Measurements from ENCODE around the gene DLG2.

The DLG2 gene

GRCh38 chr11:83569134-83569805, 2057.9 kb downstream of the DLG2 start:
- no peak for DNase-seq (ENCODE audit: low spot score)

DNA sequence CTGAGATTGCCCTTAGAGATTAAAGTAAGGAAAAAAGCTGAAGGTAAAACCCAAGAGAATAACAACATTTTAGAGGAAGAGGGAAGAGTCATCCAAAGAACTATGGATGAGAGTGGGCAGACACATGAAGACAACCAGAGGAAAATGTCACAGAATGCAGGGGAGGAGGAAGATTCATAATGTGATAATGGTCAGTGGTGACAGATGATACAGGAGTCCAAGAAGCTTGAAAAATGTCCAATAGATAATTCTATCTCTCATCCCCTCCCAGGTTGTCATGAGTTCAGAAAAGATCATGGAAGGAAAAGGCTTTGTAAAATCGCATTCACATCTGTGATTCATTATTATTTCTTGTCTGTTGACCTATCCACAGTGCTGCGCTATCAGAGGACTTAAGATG, 2058.6 kb downstream of the DLG2 start:
- no peak for DNase-seq (ENCODE audit: low spot score)

GRCh38 chr11:83566950-83567349, 2060.2 kb downstream of the DLG2 start:
- DNase-seq (ENCODE audit: low spot score) = no peak

- no peak for DNase-seq (ENCODE audit: low spot score)
Observed at GRCh38 chr11:83564870-83565269, 2062.3 kb downstream of the DLG2 start.

DNA sequence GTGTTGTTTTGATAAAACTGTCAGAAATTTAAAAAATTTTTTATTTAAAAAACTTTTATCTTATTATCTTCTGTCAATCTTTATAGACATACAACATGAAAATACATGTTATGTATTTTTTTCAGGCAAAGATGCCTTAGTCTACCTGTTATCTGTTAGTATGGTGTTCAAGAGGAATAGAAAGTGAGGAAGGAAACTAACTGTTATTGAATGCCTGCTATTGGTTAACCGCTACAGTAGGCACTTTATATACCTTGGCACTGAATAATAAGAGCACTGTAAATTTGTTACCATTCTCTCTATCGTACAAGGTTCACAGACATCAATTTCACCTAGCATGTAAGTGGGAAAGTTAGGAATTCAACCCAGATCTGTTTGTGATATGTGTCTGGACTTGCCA, 2068.9 kb downstream of the DLG2 start:
- no peak for DNase-seq (ENCODE audit: low spot score)

GRCh38 chr11:83557653-83558052, 2069.5 kb downstream of the DLG2 start:
- DNase-seq (ENCODE audit: low spot score) = no peak

DNA sequence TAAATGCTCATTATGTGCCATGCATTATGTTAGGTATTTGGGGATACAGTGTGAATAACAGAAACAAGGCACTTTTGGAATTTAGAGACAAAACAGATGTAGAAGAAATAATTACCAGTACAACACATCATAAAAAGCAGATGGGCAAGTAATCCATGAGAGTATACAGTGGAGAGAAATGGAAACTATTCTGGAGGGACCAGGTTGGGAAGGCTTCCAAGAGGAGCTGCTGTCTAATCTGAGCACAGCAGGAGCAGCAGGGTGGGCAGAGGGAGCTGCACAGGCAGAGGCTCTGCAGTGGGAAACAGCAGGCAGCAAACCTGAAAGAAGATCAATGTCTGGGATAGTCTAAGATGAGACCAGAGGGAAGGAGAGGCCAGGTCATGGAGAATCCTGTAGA, 2072.3 kb downstream of the DLG2 start:
- no peak for DNase-seq (ENCODE audit: low spot score)

GRCh38 chr11:83549984-83550667, 2077.0 kb downstream of the DLG2 start:
- DNase-seq (ENCODE audit: low spot score) = no peak

GRCh38 chr11:83546368-83546767, 2080.8 kb downstream of the DLG2 start:
- DNase-seq (ENCODE audit: low spot score) = no peak

GRCh38 chr11:83545494-83546260, 2081.5 kb downstream of the DLG2 start:
- DNase-seq (ENCODE audit: low spot score) = no peak

DNA sequence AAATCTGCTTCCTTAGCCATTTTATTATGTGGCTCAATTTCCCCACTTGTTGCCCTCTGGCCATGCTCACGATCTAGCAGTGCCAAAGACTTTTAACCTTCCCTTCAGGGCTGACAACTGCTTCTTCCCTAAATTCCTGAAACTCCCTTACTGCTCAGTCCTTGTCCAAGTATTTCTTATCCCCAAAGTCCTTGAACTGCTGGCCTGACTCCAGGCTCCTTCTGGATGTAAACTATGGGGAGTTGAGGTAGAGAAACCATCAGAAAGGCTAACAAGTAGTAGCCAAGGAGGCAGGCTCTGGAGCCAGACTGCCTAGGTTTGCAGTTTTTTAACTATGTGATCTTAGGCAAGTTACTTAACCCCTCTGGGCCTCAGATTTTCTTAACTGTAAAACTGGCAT, 2082.3 kb downstream of the DLG2 start:
- DNase-seq (ENCODE audit: low spot score) = no peak

DNA sequence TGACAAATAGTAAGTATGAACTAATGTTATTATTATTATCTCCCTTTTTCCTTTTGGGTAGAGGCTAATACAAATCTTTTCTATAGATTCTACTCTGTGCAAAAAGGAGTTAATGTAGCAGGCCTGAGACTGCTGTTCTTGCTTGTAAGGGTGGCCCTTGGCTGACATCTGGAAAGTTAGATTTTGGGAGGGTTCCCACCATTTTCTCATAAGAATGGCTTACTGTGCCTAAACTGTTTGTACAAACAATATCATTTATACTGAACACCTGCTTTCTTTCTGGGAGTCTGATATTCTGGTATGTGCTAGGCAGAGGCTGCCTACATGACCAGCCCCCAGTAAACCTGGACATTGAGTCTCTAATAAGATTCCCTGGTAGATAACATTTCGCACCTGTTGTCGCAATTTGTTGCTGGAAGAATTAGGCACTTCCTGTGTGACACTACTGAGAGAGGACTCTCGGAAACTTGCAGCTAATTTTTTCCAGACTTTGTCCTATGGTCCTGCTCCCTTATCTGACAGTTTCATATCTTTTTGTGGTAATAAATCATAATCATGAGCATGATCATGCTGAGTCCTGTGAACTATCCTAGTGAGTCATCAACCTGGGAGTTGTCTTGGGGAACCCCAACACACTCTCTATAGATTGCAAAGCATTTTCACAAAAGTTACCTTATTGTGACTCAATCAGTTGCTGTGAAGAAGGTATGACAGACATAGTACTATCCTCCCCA, 2083.3 kb downstream of the DLG2 start:
- DNase-seq (ENCODE audit: low spot score) = no peak

GRCh38 chr11:83542861-83543260, 2084.3 kb downstream of the DLG2 start:
- no peak for DNase-seq (ENCODE audit: low spot score)

DNA sequence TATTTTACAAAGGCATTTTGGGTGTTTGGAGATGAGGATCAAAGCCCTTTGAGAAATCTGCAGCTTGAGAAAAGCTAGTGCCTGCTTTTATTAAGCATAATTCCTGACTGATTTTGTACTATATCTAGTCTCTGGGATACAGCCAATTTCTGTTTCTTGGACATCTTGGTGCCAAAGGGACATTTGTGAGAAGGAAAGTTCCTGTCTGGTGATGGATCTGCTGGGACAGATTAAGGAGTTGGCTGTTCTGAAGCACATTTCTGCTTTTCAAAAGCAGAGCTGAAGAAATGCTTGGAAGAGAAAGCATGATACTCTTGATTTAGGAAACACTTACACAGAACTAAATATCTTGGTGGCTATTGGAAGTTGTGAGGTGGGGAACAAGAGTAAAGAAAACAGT, 2086.4 kb downstream of the DLG2 start:
- no peak for DNase-seq (ENCODE audit: low spot score)

- DNase-seq (ENCODE audit: low spot score) = no peak
Observed at GRCh38 chr11:83540112-83540675, 2086.9 kb downstream of the DLG2 start.

DNA sequence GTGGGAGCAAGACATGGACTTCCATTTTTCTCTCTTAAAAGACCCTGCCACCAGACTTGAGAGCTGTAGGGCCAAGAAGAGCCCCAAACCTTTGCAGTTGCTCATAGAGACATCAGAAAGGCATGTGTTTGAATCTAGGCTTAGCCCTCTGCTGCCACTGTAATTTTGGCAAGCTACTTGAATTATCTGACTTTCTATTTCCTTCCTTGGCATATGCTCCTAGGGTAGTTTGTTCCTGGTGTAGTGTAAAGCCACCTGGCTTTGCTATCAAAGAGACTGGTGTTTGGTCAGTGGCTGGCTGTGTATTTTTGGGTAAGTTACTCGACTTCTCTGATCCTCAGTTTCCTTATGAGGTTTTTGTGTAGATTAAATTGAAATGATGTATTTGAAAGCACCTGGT, 2088.9 kb downstream of the DLG2 start:
- no peak for DNase-seq (ENCODE audit: low spot score)

GRCh38 chr11:83537131-83537610, 2090.0 kb downstream of the DLG2 start:
- DNase-seq (ENCODE audit: low spot score) = no peak

- no peak for DNase-seq (ENCODE audit: low spot score)
Observed at GRCh38 chr11:83533166-83533565, 2094.0 kb downstream of the DLG2 start.

- no peak for DNase-seq (ENCODE audit: low spot score)
Observed at GRCh38 chr11:83528877-83529276, 2098.3 kb downstream of the DLG2 start.

DNA sequence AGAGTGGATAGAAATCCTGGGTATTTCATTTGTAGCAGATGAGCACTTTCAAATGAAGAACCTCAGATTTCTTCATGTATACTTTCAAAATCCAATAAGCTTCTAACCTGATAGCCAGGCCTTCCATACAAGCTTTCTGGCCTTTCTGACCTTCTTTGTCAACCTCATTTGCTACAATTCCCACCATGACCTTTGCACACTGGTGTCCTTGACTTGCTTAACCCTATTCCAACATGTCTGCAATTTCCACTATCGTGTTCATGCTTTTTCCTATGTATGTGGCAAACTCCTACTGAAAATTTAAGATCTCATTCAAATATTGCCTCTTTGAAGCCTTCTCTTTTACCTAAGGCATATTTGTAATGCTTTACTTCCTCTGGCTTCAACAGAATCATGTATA, 2098.9 kb downstream of the DLG2 start:
- no peak for DNase-seq (ENCODE audit: low spot score)

GRCh38 chr11:83523676-83524075, 2103.5 kb downstream of the DLG2 start:
- no peak for DNase-seq (ENCODE audit: low spot score)

DNA sequence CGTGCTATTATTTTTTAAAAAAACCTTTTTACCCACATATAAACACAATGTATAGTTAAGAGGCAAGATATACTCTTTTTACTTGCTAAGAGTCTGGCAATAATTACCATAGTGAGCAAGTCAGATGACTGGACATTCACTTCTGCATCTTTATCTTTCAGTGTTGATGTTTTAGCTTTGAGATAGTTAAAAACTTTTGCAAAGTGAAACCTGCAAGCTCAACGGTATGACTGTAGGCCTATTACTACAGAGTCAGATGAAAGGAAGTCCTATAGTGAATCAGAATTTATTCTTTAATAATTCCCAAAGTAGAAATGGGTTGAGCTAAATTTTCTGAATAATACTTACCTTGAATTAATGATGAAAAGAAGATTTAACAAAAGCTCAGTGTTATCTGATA, 2104.2 kb downstream of the DLG2 start:
- no peak for DNase-seq (ENCODE audit: low spot score)

Data from CD4-positive, alpha-beta T cell treated with Interleukin-2 at 100 ng/mL for 4 hours (primary cell).